A549 (cell line): ENCODE results near the gene TRIM8. TPM values are rescaled to one million over a fixed set of nuclear protein-coding genes. Genes with fewer than 3 reads are reported as not detected.

Experiments used
- ATAC-seq, 2 experiments: fragments of 200-7000 bp in 1 of 2; fragments of >200 bp in 1 of 2; cut with Nextera tagmentation in 1 of 2; cut with Tn5 transposase in 1 of 2; 3 replicates each; pipeline versions ENCODE4 v1.8.0 to v1.9.1; 2018 to 2020; ENCODE audit warnings: mild to moderate bottlenecking in 1 of 2, moderate library complexity in 1 of 2
- CTCF ChIA-PET: fragments of 300-600 bp; sonication (Branson Sonifier 250); formaldehyde crosslinking; extraction: SDS; loops from one replicate; lab custom pipeline; 2021; ENCODE audit warnings: antibody characterized with exemption, inconsistent platforms; lab: Yijun Ruan, JAX
- POLR2A ChIA-PET: fragments of 350-600 bp; formaldehyde crosslinking; extraction: SDS; loops from one replicate; lab custom pipeline; 2021; ENCODE audit warnings: antibody characterized with exemption, inconsistent platforms; lab: Yijun Ruan, JAX
- DNase-seq, 2 experiments: peaks; one replicate each; pipeline versions ENCODE4 v3.0.0 to v3.0.0-alpha.2; 2011 to 2016; ENCODE audit warnings: low read depth in 1 of 2, low spot score in 1 of 2
- FAIRE-seq: peaks from 2 replicates; lab custom pipeline; 2011; peaks lifted over from hg19 to GRCh38; lab: Jason Lieb, UNC
- H3K27ac ChIP-seq, 2 experiments: fragments of >200 bp; sonication (Bioruptor Twin); formaldehyde crosslinking; 3 replicates each; pipeline ENCODE4 v1.5.1; 2016 to 2017
- H3K4me1 ChIP-seq: fragments of >200 bp; sonication (Bioruptor Twin); formaldehyde crosslinking; 3 replicates; pipeline ENCODE4 v1.6.1; 2016
- H3K4me2 ChIP-seq: fragments of >200 bp; sonication (Bioruptor Twin); formaldehyde crosslinking; 3 replicates; pipeline ENCODE4 v1.6.1; 2016
- H3K4me3 ChIP-seq: fragments of >200 bp; sonication (Bioruptor Twin); formaldehyde crosslinking; 3 replicates; pipeline ENCODE4 v1.5.1; 2016
- H3K9me3 ChIP-seq: fragments of >200 bp; sonication (Bioruptor Twin); formaldehyde crosslinking; 3 replicates; pipeline ENCODE4 v1.6.1; 2016
- CHD2 ChIP-seq: fragments of 150-350 bp; IDR thresholded peaks from 2 replicates; pipeline ENCODE4 v1.6.1; 2014; ENCODE audit warnings: low read length; ENCODE audit not compliant: partially characterized antibody
- CHD4 ChIP-seq: fragments of 200-600 bp; sonication (generic); IDR thresholded peaks from 2 replicates; pipeline ENCODE4 v1.6.1; 2016; ENCODE audit warnings: antibody characterized with exemption, mild to moderate bottlenecking, borderline replicate concordance
- EHMT2 ChIP-seq: fragments of 200-600 bp; sonication (generic); IDR thresholded peaks from 2 replicates; pipeline ENCODE4 v1.6.1; 2016; ENCODE audit warnings: antibody characterized with exemption, low read depth, mild to moderate bottlenecking, moderate library complexity
- ESRRA ChIP-seq: fragments of 150-350 bp; IDR thresholded peaks from 2 replicates; pipeline ENCODE4 v1.6.1; 2014; ENCODE audit warnings: mild to moderate bottlenecking, low read length, borderline replicate concordance
- FOXS1 ChIP-seq: fragments of 250-450 bp; sonication (Bioruptor Pico); IDR thresholded peaks from 2 replicates; pipeline ENCODE4 v1.5.0; 2020; ENCODE audit warnings: mild to moderate bottlenecking, moderate library complexity
- HOXA7 ChIP-seq: fragments of 250-450 bp; sonication (Bioruptor Pico); IDR thresholded peaks from 2 replicates; pipeline ENCODE4 v1.5.0; 2020; ENCODE audit warnings: mild to moderate bottlenecking, moderate library complexity
- HOXB13 ChIP-seq: fragments of 250-450 bp; sonication (Bioruptor Pico); IDR thresholded peaks from 2 replicates; pipeline ENCODE4 v1.5.0; 2020; ENCODE audit warnings: low read depth, mild to moderate bottlenecking, moderate library complexity
- HOXB5 ChIP-seq: fragments of 250-450 bp; sonication (Bioruptor Pico); IDR thresholded peaks from 2 replicates; pipeline ENCODE4 v1.5.0; 2020; ENCODE audit warnings: mild to moderate bottlenecking, moderate library complexity
- JUNB ChIP-seq: fragments of >200 bp; sonication (Bioruptor Twin); formaldehyde crosslinking; IDR thresholded peaks from 2 replicates; pipeline ENCODE4 v1.6.1; 2016
- KDM5A ChIP-seq: fragments of 200-600 bp; sonication (generic); IDR thresholded peaks from 2 replicates; pipeline ENCODE4 v1.6.1; 2016; ENCODE audit warnings: antibody characterized with exemption, mild to moderate bottlenecking
- MAZ ChIP-seq: fragments of 150-350 bp; IDR thresholded peaks from 2 replicates; pipeline ENCODE4 v1.6.1; 2014; ENCODE audit warnings: antibody characterized with exemption, low read depth, low read length, borderline replicate concordance
- NPAS2 ChIP-seq: fragments of 250-450 bp; sonication (Bioruptor Pico); IDR thresholded peaks from 2 replicates; pipeline ENCODE4 v1.8.0; 2022; ENCODE audit warnings: mild to moderate bottlenecking, moderate library complexity, borderline replicate concordance
- NR3C1 ChIP-seq: fragments of >200 bp; sonication (Bioruptor Twin); formaldehyde crosslinking; IDR thresholded peaks from 3 replicates; pipeline ENCODE4 v1.6.1; 2017
- PHF8 ChIP-seq: fragments of 200-600 bp; sonication (generic); IDR thresholded peaks from 2 replicates; pipeline ENCODE4 v1.6.1; 2016; ENCODE audit warnings: low read depth, mild to moderate bottlenecking, antibody characterized with exemption, moderate library complexity, borderline replicate concordance
- POLR2A ChIP-seq: IDR thresholded peaks from 2 replicates; pipeline ENCODE4 v1.6.1; 2012; ENCODE audit warnings: mild to moderate bottlenecking, low read length
- POLR2AphosphoS2 ChIP-seq: conservative IDR thresholded peaks from 2 replicates; pipeline ENCODE4 v1.6.1; 2012; ENCODE audit warnings: low read length, improper control_type of control experiment, inconsistent platforms
- RARB ChIP-seq: fragments of 250-450 bp; sonication (Bioruptor Pico); IDR thresholded peaks from 2 replicates; pipeline ENCODE4 v1.8.0; 2021; ENCODE audit warnings: mild to moderate bottlenecking, moderate library complexity
- RCOR1 ChIP-seq: fragments of 150-350 bp; IDR thresholded peaks from 2 replicates; pipeline ENCODE4 v1.6.1; 2014; ENCODE audit warnings: antibody characterized with exemption, low read length, low read depth
- REST ChIP-seq: fragments of 200-600 bp; sonication (generic); IDR thresholded peaks from 2 replicates; pipeline ENCODE4 v1.6.1; 2016; ENCODE audit warnings: antibody characterized with exemption, mild to moderate bottlenecking, moderate library complexity
- SMC3 ChIP-seq: fragments of >200 bp; sonication (Bioruptor Twin); formaldehyde crosslinking; IDR thresholded peaks from 3 replicates; pipeline ENCODE4 v1.6.1; 2018; ENCODE audit warnings: inconsistent platforms
- ZFP36 ChIP-seq: fragments of 450-650 bp; IDR thresholded peaks from 2 replicates; pipeline ENCODE4 v1.6.1; 2014; ENCODE audit warnings: borderline replicate concordance; ENCODE audit not compliant: partially characterized antibody
- ZNF302 ChIP-seq: fragments of 250-450 bp; sonication (Bioruptor Pico); IDR thresholded peaks from 2 replicates; pipeline ENCODE4 v1.9.0; 2021; ENCODE audit warnings: inconsistent platforms, mild to moderate bottlenecking, moderate library complexity
- WGBS: methylation state at CpG from one replicate; pipeline ENCODE4 v1.1.6; 2017; ENCODE audit errors: missing lambda C conversion rate; 5-methylcytosine and 5-hydroxymethylcytosine counted together
- polyA plus RNA-seq, 4 experiments: library from polyadenylated mRNA; depleted of rRNA in 3 of 4; stranded (reverse); fragments of >200 nt; fragmentation: RNase III in 1 of 4; extraction: RNeasy Plus Mini Kit Qiagen cat#74134 plus additional on column Dnase treatment in 1 of 4; gene quantifications; 2 replicates in 3 of 4; 3 replicates in 1 of 4; pipeline ENCODE4 v1.2.3, GENCODE V29; 2011 to 2017
- TF ChIP-seq, protein P1 (sequence below): fragments of 250-450 bp; sonication (Bioruptor Pico); IDR thresholded peaks from 2 replicates; pipeline ENCODE4 v1.5.0; 2020; ENCODE audit warnings: low read depth, mild to moderate bottlenecking, moderate library complexity

TRIM8 gene
- polyA plus RNA-seq, 2 of the 4 experiments (the other 2 are of a cell fraction) = 22.8 to 32.5 TPM

- TF ChIP-seq MAZ = no peak
- TF ChIP-seq POLR2AphosphoS2 = no peak
- TF ChIP-seq CHD2 = no peak
- TF ChIP-seq FOXS1 (CRISPR knock-in tag) = no peak
- TF ChIP-seq RCOR1 = no peak
- no peak for TF ChIP-seq REST
- no peak for TF ChIP-seq SMC3
Measured at GRCh38 chr10:102630663-102631062, 13.6 kb upstream of the TRIM8 start (continued).

DNA sequence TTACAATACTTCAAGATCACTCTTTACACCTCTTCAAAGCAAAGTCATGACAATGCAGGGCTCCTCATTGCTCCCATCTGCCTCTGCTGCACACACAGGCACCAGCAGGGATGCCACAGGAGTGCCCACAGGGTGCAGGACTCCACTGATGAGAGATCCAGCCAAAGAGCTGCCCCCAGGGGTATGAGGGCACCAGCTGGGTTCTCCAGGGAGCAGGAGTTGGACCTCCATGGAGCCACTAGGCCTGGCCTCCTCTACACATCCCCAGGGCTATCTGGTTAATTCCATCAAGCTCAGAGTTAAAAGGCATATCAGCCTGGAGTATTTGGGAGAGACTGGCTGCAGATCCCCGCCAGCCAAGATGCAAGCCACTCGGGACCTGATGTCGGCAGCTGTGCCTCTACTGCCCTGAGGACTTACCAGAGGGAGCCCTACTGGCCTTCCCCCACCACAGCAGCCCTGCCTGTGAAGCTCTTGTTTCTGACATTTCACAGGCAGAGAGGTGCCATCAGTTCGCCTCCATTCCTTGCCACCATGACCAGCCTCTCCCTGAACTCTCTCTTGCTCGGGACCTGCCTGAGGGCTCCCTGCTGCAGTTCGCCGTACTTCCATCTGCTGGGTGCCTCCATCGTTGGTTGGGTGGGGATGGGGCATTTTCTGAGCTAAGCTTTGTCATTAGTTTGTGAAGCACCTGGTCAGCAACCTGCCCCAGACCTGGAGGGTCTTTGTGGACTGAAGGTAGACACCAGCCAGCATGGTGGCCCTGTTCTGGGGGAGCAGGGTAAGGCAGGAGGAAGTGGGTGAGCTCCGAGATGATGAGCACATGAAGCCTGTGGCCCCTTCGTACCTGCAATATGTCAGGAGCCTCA lies 12.5 kb upstream of the TRIM8 start:
- ChIA-PET POLR2A (interaction anchor here (0.6 to 0.9 kb wide), 2 partner anchors 10 to 18 kb away, joined by 3 to 4 read pairs; no protein-coding TSS in a partner anchor), CTCF (interaction anchor here (0.6 to 4.2 kb wide), 5 partner anchors 10 to 54 kb away, joined by 3 to 14 read pairs (median 3); partner anchors contain the start of gene TRIM8)
- no peak for FAIRE-seq

GRCh38 chr10:102632394-102633111 lies 11.7 kb upstream of the TRIM8 start:
- no peak for FAIRE-seq
- CTCF ChIA-PET = interaction anchor here (0.6 to 4.2 kb wide), 5 partner anchors 10 to 54 kb away, joined by 3 to 14 read pairs (median 3); partner anchors contain the start of gene TRIM8
- peaks cover 29% of the 10 kb centered on the region for H3K4me1 ChIP-seq
- no peak for ATAC-seq
- H3K9me3 ChIP-seq = no peaks in the 10 kb centered on the region
- no peak overlapping the region for H3K4me2 ChIP-seq
- H3K27ac ChIP-seq = peak overlapping the region in 1 of 2 experiments; percentile 28; a peak in 2 of 6 replicates
- 82% methylated on average over 5 of the region's 5 CpGs for WGBS
- no peak for TF ChIP-seq CHD4
- TF ChIP-seq KDM5A = no peak
- no peak for DNase-seq
- no peak overlapping the region for H3K4me3 ChIP-seq
- POLR2A ChIA-PET = no interaction called here

More for the DNA sequence above, 12.5 kb upstream of the TRIM8 start:
- H3K4me3 ChIP-seq = no peak overlapping the region
- no peak for TF ChIP-seq RARB (CRISPR knock-in tag)
- no peak for TF ChIP-seq PHF8
- no peaks in the 10 kb centered on the region for H3K9me3 ChIP-seq
- H3K4me2 ChIP-seq = no peak overlapping the region
- H3K27ac ChIP-seq = no peak overlapping the region
- 91% methylated on average over 10 of the region's 10 CpGs for WGBS
- ATAC-seq (no peak), DNase-seq (no peak)
- H3K4me1 ChIP-seq = peaks cover 36% of the 10 kb centered on the region

- CTCF ChIA-PET = interaction anchor here (0.6 kb wide), 1 partner anchor 12 kb away, joined by 3 read pairs; no protein-coding TSS in a partner anchor
- FAIRE-seq (no peak), DNase-seq (no peak), ATAC-seq (no peak)
- Histone ChIP-seq H3K9me3 (no peaks in the 10 kb centered on the region), H3K27ac (peak overlapping the region in 1 of 2 experiments; percentile 28; a peak in 1 of 6 replicates), H3K4me3 (no peak overlapping the region), H3K4me1 (peaks cover 22% of the 10 kb centered on the region), H3K4me2 (no peak overlapping the region)
- POLR2A ChIA-PET = no interaction called here
- WGBS = 54% methylated on average over 6 of the region's 6 CpGs
- TF ChIP-seq ESRRA (no peak), HOXA7 (CRISPR knock-in tag) (no peak), RCOR1 (no peak), PHF8 (no peak), NPAS2 (no peak), SMC3 (no peak), HOXB13 (CRISPR knock-in tag) (no peak), EHMT2 (no peak), NR3C1 (no peak), ZFP36 (no peak), JUNB (no peak), POLR2A (no peak), ZNF302 (CRISPR knock-in tag) (no peak), HOXB5 (no peak)
- TF ChIP-seq, protein P1, sequence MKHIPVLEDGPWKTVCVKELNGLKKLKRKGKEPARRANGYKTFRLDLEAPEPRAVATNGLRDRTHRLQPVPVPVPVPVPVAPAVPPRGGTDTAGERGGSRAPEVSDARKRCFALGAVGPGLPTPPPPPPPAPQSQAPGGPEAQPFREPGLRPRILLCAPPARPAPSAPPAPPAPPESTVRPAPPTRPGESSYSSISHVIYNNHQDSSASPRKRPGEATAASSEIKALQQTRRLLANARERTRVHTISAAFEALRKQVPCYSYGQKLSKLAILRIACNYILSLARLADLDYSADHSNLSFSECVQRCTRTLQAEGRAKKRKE (CRISPR knock-in tag) = no peak
Measured at GRCh38 chr10:102633287-102633686, 11.0 kb upstream of the TRIM8 start.
